Heart left ventricle (tissue), 16 donors: ENCODE results near the gene TLK1. TPM values are rescaled to one million over a fixed set of nuclear protein-coding genes. Genes with fewer than 3 reads are reported as not detected.

Experiments used
- ATAC-seq, 4 donors: fragments of 200-7000 bp; cut with Tn5 transposase; one replicate each; pipeline ENCODE4 v1.9.1; 2020 to 2022; ENCODE audit warnings: moderate library complexity in 4 of 4, mild to moderate bottlenecking in 3 of 4, moderate number of reproducible peaks in 1 of 4
- DNase-seq, 5 donors: peaks; one replicate each; pipeline ENCODE4 v3.0.0-alpha.2; 2020
- H3K27ac ChIP-seq, 12 donors: fragments of 200-600 bp; sonication (generic) in 4 of 12; one replicate each; pipeline versions ENCODE4 v1.5.0 to v1.8.0; 2016 to 2022; ENCODE audit warnings: mild to moderate bottlenecking in 2 of 12
- H3K27me3 ChIP-seq, 9 donors: fragments of 200-600 bp; sonication (generic) in 2 of 9; one replicate each; pipeline versions ENCODE4 v1.5.1 to v1.8.0; 2016 to 2022; ENCODE audit warnings: mild to moderate bottlenecking in 3 of 9
- H3K36me3 ChIP-seq, 9 donors: fragments of 200-600 bp; sonication (generic) in 2 of 9; one replicate each; pipeline versions ENCODE4 v1.5.0 to v1.8.0; 2018 to 2022; ENCODE audit warnings: mild to moderate bottlenecking in 2 of 9
- H3K4me1 ChIP-seq, 12 donors: fragments of 200-600 bp; sonication (generic) in 4 of 12; one replicate each; pipeline versions ENCODE4 v1.5.0 to v1.8.0; 2016 to 2022; ENCODE audit warnings: mild to moderate bottlenecking in 3 of 12
- H3K4me3 ChIP-seq, 12 donors: fragments of 200-600 bp; sonication (generic) in 4 of 12; one replicate each; pipeline versions ENCODE4 v1.5.0 to v1.8.0; 2017 to 2022; ENCODE audit warnings: mild to moderate bottlenecking in 9 of 12, moderate library complexity in 4 of 12
- H3K9me3 ChIP-seq, 12 donors: fragments of 200-600 bp; sonication (generic) in 4 of 12; one replicate each; pipeline versions ENCODE4 v1.5.0 to v1.8.0; 2016 to 2022; ENCODE audit warnings: mild to moderate bottlenecking in 1 of 12
- POLR2A ChIP-seq, 2 donors: fragments of 450-650 bp; IDR thresholded peaks; one replicate each; pipeline ENCODE4 v1.6.1; 2017; ENCODE audit warnings: antibody characterized with exemption in 2 of 2, mild to moderate bottlenecking in 2 of 2, moderate library complexity in 2 of 2
- WGBS, 4 donors: extraction: QIAGEN DNeasy Blood & Tissue Kit in 2 of 4; methylation state at CpG; one replicate each; pipeline versions ENCODE4 v1.1.5 to v1.1.7; 2013 to 2018; 5-methylcytosine and 5-hydroxymethylcytosine counted together
- intact Hi-C, 10 donors: fragments of 100-400 bp; cut with DNase I; formaldehyde crosslinking; loops; one replicate each; pipeline versions ENCODE4 v1.11.1 to v1.14.2; 2022
- polyA plus RNA-seq, 2 donors: library from polyadenylated mRNA; stranded (reverse); fragments of 200-250 nt; gene quantifications; one replicate each; pipeline ENCODE4 v1.2.3, GENCODE V29; 2013
- total RNA-seq, 9 donors: library from RNA; depleted of rRNA in 2 of 9; stranded (reverse); fragments of >200 nt in 2 of 9; fragmentation: NEBNext Ultra II Directional in 3 of 9; extraction: Animal tissue kit (Norgen Biotek cat#: 25700) in 3 of 9; gene quantifications; one replicate each; pipeline versions ENCODE4 v1.1.0 to v1.2.4, GENCODE V29; 2016 to 2023
- TF ChIP-seq, protein P1 (sequence below), 12 donors: fragments of 200-600 bp; sonication (generic) in 4 of 12; IDR thresholded peaks; one replicate each; pipeline versions ENCODE4 v1.5.0 to v1.8.0; 2018 to 2022; ENCODE audit warnings: antibody characterized with exemption in 12 of 12, mild to moderate bottlenecking in 5 of 12
- donor health status: ischemic (EF 13 %, LVEDD 7.1; RV severe dilation, severe dysfunction).
- donor health status: healthy with polysubstance abuse.
- donor health status: DM: no; HTN: yes; CAD: no.
- donor health status: DM: no; HTN: no; CAD: no.
- donor health status: ischemic (EF 25% LVEDD 6.9; RV normal size, moderate dysfunction).
- donor health status: ischemic (EF 25% LVEDD 5.7; RV mildly dilated, moderate dysfunction).
- donor health status: healthy.
- donor health status: DM: yes; HTN: yes; CAD: no.
- donor health status: ischemic (EF 35%, LVEDD 5.7; RV mildly dilated, moderate dysfunction).
- donor health status: nonischemic (EF 11% LVEDD 7.7; RV severe dilation, severe dysfunction).
- donor health status: DM: yes; HTN: yes; CAD: no.
- donor health status: PGD.
- donor health status: ischemic (EF 29% LVEDD 5.4; RV normal size, mild dysfunction).
- donor health status: nonischemic (EF 23%, LVEDD 6.1; RV moderate dilation, normal function).

The TLK1 gene
- total and polyA plus RNA-seq, 11 donors, result 7.2 to 41.4 (median 26.8) TPM

DNA sequence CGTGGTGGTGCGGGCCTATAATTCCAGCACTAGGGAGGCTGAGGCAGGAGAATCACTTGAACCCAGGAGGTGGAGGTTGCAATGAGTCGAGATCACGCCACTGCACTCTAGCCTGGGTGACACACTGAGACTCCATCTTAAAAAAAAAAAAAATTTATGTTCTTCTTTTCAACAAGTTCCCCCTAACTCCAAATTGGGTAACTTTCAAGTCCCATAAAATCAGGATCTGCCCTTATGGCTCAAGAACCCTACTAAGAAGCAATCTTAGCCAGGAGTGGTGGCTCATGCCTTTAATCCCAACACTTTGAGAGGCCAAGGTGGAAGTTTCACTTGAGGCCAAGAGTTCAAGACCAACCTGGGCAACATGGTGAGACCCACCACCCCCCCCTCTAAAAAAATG is 30.3 kb upstream of the TLK1 start:
- intact Hi-C loops, result no loop called here
- WGBS, 4 donors, result 96 to 99% (median 97%) methylated on average over 4 of the region's 4 CpGs
- no peak overlapping the region for H3K27ac ChIP-seq
- no peaks in the 10 kb centered on the region for H3K9me3 ChIP-seq
- DNase-seq (no peak), ATAC-seq (no peak)
- H3K36me3 ChIP-seq, result no peaks in the 10 kb centered on the region
- no peaks in the 10 kb centered on the region for H3K4me1 ChIP-seq
- TF ChIP-seq POLR2A (IDR thresholded peaks at IDR 0.05), result no peak
- TF ChIP-seq, protein P1, sequence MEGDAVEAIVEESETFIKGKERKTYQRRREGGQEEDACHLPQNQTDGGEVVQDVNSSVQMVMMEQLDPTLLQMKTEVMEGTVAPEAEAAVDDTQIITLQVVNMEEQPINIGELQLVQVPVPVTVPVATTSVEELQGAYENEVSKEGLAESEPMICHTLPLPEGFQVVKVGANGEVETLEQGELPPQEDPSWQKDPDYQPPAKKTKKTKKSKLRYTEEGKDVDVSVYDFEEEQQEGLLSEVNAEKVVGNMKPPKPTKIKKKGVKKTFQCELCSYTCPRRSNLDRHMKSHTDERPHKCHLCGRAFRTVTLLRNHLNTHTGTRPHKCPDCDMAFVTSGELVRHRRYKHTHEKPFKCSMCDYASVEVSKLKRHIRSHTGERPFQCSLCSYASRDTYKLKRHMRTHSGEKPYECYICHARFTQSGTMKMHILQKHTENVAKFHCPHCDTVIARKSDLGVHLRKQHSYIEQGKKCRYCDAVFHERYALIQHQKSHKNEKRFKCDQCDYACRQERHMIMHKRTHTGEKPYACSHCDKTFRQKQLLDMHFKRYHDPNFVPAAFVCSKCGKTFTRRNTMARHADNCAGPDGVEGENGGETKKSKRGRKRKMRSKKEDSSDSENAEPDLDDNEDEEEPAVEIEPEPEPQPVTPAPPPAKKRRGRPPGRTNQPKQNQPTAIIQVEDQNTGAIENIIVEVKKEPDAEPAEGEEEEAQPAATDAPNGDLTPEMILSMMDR (IDR thresholded peaks at IDR 0.05), result no peak
- H3K27me3 ChIP-seq, result no peaks in the 10 kb centered on the region
- no peak overlapping the region for H3K4me3 ChIP-seq

DNA sequence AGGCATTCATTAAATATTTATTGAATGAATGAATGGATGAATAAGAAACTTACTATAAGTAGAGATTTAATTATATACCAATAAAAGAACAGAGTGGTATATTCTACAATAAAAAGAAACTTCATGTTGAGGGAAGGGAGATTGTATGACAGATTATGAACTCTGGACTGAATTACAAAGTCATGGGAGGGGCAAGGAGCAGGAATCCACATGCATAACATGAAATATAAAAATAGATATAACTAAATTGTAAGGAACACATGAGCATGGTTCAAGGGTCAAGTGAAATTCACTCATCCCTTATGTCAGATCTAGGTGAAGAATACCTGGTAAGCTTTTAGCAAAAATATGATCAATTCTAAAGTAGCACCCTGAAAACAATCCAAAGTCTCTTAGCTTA is 27.1 kb upstream of the TLK1 start:
- peaks cover 0 to 5% (median 0%) of the 10 kb centered on the region in 12 donors for H3K4me1 ChIP-seq
- intact Hi-C loops, result no loop called here
- H3K36me3 ChIP-seq, result no peaks in the 10 kb centered on the region
- H3K9me3 ChIP-seq, result no peaks in the 10 kb centered on the region
- no peak overlapping the region for H3K27ac ChIP-seq
- H3K27me3 ChIP-seq, result no peaks in the 10 kb centered on the region
- H3K4me3 ChIP-seq, result no peak overlapping the region
- DNase-seq (no peak), ATAC-seq (no peak)
- TF ChIP-seq, protein P1 (IDR thresholded peaks at IDR 0.05), result no peak
- TF ChIP-seq POLR2A (IDR thresholded peaks at IDR 0.05), result no peak

DNA sequence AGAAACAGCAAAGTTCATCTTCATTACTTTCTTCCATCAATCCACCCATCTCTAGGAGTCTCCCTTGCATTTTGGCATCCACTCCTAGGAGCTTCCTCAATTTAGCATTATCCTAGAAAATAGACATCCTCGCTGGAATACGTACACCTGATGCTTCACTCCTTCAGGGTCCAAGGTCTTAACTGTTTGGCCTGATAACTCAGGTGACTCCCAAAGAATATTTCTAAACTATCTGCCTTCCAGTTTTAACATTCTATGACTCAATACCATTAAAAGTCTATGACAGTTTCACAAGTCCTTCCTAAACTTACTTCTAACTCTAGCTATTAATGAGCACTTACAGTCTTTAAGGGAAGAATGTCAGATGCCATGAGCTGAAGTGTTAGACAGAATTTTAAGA is 26.5 kb upstream of the TLK1 start:
- Histone ChIP-seq H3K4me1 (peaks cover 0 to 5% (median 0%) of the 10 kb centered on the region in 12 donors), H3K4me3 (no peak overlapping the region), H3K27me3 (no peaks in the 10 kb centered on the region), H3K36me3 (no peaks in the 10 kb centered on the region), H3K27ac (no peak overlapping the region), H3K9me3 (no peaks in the 10 kb centered on the region)
- DNase-seq (no peak), ATAC-seq (no peak)
- intact Hi-C loops, result no loop called here
- TF ChIP-seq POLR2A (IDR thresholded peaks at IDR 0.05), result no peak
- TF ChIP-seq, protein P1 (IDR thresholded peaks at IDR 0.05), result no peak
- WGBS, 4 donors, result 81 to 89% (median 87%) methylated on average over 2 of the region's 2 CpGs

GRCh38 chr2:171185941-171186340 is 25.2 kb upstream of the TLK1 start:
- 58 to 72% (median 62%) methylated on average over 3 of the region's 3 CpGs for WGBS, 4 donors
- Histone ChIP-seq H3K4me3 (no peak overlapping the region), H3K27me3 (no peaks in the 10 kb centered on the region), H3K36me3 (no peaks in the 10 kb centered on the region), H3K4me1 (peaks cover 0 to 12% (median 0%) of the 10 kb centered on the region in 12 donors), H3K27ac (no peak overlapping the region), H3K9me3 (no peaks in the 10 kb centered on the region)
- no peak for ATAC-seq
- TF ChIP-seq, protein P1 (IDR thresholded peaks at IDR 0.05), result no peak
- TF ChIP-seq POLR2A (IDR thresholded peaks at IDR 0.05), result no peak
- no peak for DNase-seq
- intact Hi-C loops, result no loop called here
